Prostate gland (tissue), 2 donors: ENCODE measurements around the gene TMPRSS5. TPM values are rescaled to one million over a fixed set of nuclear protein-coding genes. Genes with fewer than 3 reads are reported as not detected.

Experiments
- DNase-seq: peaks from one replicate; pipeline ENCODE4 v3.0.0-alpha.2; 2019; ENCODE audit warnings: low spot score
- H3K27ac ChIP-seq, 2 donors: fragments of 200-600 bp; sonication (generic); 2 replicates each; pipeline ENCODE4 v1.5.1; 2017 to 2019
- H3K27me3 ChIP-seq: fragments of 200-600 bp; sonication (generic); replicated peaks from 2 replicates; pipeline ENCODE4 v1.5.1; 2019; ENCODE audit not compliant: insufficient read depth
- H3K36me3 ChIP-seq, 2 donors: fragments of 200-600 bp; sonication (generic); 1 replicate in 1 of 2; 2 replicates in 1 of 2; pipeline versions ENCODE4 v1.5.1 to v1.8.1; 2017 to 2019
- H3K4me1 ChIP-seq: fragments of 200-600 bp; sonication (generic); replicated peaks from 2 replicates; pipeline ENCODE4 v1.5.1; 2019
- H3K4me3 ChIP-seq, 2 donors: fragments of 200-600 bp; sonication (generic); 2 replicates each; pipeline ENCODE4 v1.5.1; 2017 to 2019
- H3K9me3 ChIP-seq: fragments of 200-600 bp; sonication (generic); 2 replicates; pipeline ENCODE4 v1.5.1; 2017
- CTCF ChIP-seq, 4 experiments: fragments of 200-600 bp in 2 of 4; fragments of 450-650 bp in 2 of 4; sonication (generic) in 2 of 4; IDR thresholded peaks; 1 replicate in 3 of 4; 2 replicates in 1 of 4; pipeline ENCODE4 v1.5.1; 2016 to 2019; ENCODE audit warnings: antibody characterized with exemption in 4 of 4, mild to moderate bottlenecking in 2 of 4, moderate library complexity in 2 of 4
- POLR2A ChIP-seq: fragments of 450-650 bp; IDR thresholded peaks from one replicate; pipeline ENCODE4 v1.6.1; 2016; ENCODE audit warnings: antibody characterized with exemption, mild to moderate bottlenecking
- POLR2AphosphoS5 ChIP-seq: sonication (generic); formaldehyde crosslinking; IDR thresholded peaks from one replicate; pipeline ENCODE4 v1.6.1; 2017; ENCODE audit warnings: antibody characterized with exemption
- WGBS: methylation state at CpG from one replicate; pipeline ENCODE4 v1.1.5; 2018; 5-methylcytosine and 5-hydroxymethylcytosine counted together
- intact Hi-C: fragments of 100-400 bp; cut with DNase I; formaldehyde crosslinking; loops from one replicate; pipeline ENCODE4 v1.14.2; 2022
- total RNA-seq, 2 donors: library from RNA; depleted of rRNA; stranded (reverse); fragments of >200 nt; gene quantifications; one replicate each; pipeline ENCODE4 v1.1.0, GENCODE V29; 2016

The TMPRSS5 gene
- total RNA-seq, 2 donors from 2014 or later, result 1.5 to 2.1 TPM

GRCh38 chr11:113647108-113647507 is 59.0 kb downstream of the TMPRSS5 start:
- WGBS, result 62% methylated on average over 3 of the region's 3 CpGs
- no peak overlapping the region for H3K27ac ChIP-seq
- H3K27me3 ChIP-seq, result no peaks in the 10 kb centered on the region
- H3K36me3 ChIP-seq, result no peaks in the 10 kb centered on the region
- no peaks in the 10 kb centered on the region for H3K9me3 ChIP-seq
- no peak for TF ChIP-seq POLR2AphosphoS5
- TF ChIP-seq CTCF (IDR thresholded peaks at IDR 0.05), result no peak
- no peak for TF ChIP-seq POLR2A
- DNase-seq, result no peak
- no peaks in the 10 kb centered on the region for H3K4me1 ChIP-seq
- intact Hi-C loops, result no loop called here
- H3K4me3 ChIP-seq, result no peak overlapping the region

- H3K27ac ChIP-seq, result no peak overlapping the region
- DNase-seq, result no peak
- no peak overlapping the region for H3K4me3 ChIP-seq
- H3K9me3 ChIP-seq, result no peaks in the 10 kb centered on the region
- 73% methylated on average over 5 of the region's 5 CpGs for WGBS
- intact Hi-C loops, result no loop called here
- no peaks in the 10 kb centered on the region for H3K27me3 ChIP-seq
- H3K4me1 ChIP-seq, result no peaks in the 10 kb centered on the region
- TF ChIP-seq POLR2AphosphoS5, result no peak
- no peak for TF ChIP-seq CTCF (IDR thresholded peaks at IDR 0.05)
- TF ChIP-seq POLR2A, result no peak
- H3K36me3 ChIP-seq, result no peaks in the 10 kb centered on the region
These were observed 60.3 kb downstream of the TMPRSS5 start for GRCh38 chr11:113645593-113646349.

- Histone ChIP-seq H3K4me3 (no peak overlapping the region), H3K27ac (no peak overlapping the region), H3K9me3 (no peaks in the 10 kb centered on the region), H3K4me1 (no peaks in the 10 kb centered on the region), H3K36me3 (no peaks in the 10 kb centered on the region), H3K27me3 (no peaks in the 10 kb centered on the region)
- 88% methylated on average over 3 of the region's 3 CpGs for WGBS
- TF ChIP-seq POLR2AphosphoS5, result no peak
- no peak for TF ChIP-seq POLR2A
- no peak for TF ChIP-seq CTCF (IDR thresholded peaks at IDR 0.05)
- no peak for DNase-seq
- intact Hi-C loops, result no loop called here
These were observed 61.5 kb downstream of the TMPRSS5 start for GRCh38 chr11:113644605-113645004.

- H3K36me3 ChIP-seq, result no peaks in the 10 kb centered on the region
- no peak overlapping the region for H3K27ac ChIP-seq
- H3K9me3 ChIP-seq, result no peaks in the 10 kb centered on the region
- WGBS, result 86% methylated on average over 5 of the region's 5 CpGs
- no peak for DNase-seq
- no peaks in the 10 kb centered on the region for H3K27me3 ChIP-seq
- intact Hi-C loops, result no loop called here
- TF ChIP-seq CTCF (IDR thresholded peaks at IDR 0.05) (no peak), POLR2A (no peak), POLR2AphosphoS5 (no peak)
- no peak overlapping the region for H3K4me3 ChIP-seq
- no peaks in the 10 kb centered on the region for H3K4me1 ChIP-seq
These were observed 62.4 kb downstream of the TMPRSS5 start for GRCh38 chr11:113643701-113644100.

GRCh38 chr11:113643006-113643585 is 63.0 kb downstream of the TMPRSS5 start:
- Histone ChIP-seq H3K27me3 (no peaks in the 10 kb centered on the region), H3K9me3 (no peaks in the 10 kb centered on the region), H3K27ac (no peak overlapping the region), H3K4me1 (no peaks in the 10 kb centered on the region), H3K36me3 (no peaks in the 10 kb centered on the region), H3K4me3 (no peak overlapping the region)
- no peak for DNase-seq
- TF ChIP-seq POLR2AphosphoS5 (no peak), POLR2A (no peak)
- intact Hi-C loops, result no loop called here
- 67% methylated on average over 7 of the region's 7 CpGs for WGBS
